Natural killer cell (primary cell): Measurements from ENCODE around the gene ZNF503. TPM values are rescaled to one million over a fixed set of nuclear protein-coding genes. Genes with fewer than 3 reads are reported as not detected.

ENCODE experiments used
- ATAC-seq, 3 donors: fragments of 150-1000 bp in 2 of 3; fragments of 200-7000 bp in 1 of 3; cut with Tn5 transposase; 1 replicate in 1 of 3; 2 replicates in 2 of 3; pipeline ENCODE4 v1.10.0; 2021; ENCODE audit warnings: mild to moderate bottlenecking in 2 of 3, moderate library complexity in 2 of 3
- DNase-seq, 2 donors: peaks; one replicate each; pipeline versions ENCODE4 v3.0.0 to v3.0.0-alpha.2; 2013 to 2021; ENCODE audit warnings: mixed read lengths in 1 of 2
- H3K27ac ChIP-seq: one replicate; pipeline ENCODE4 v1.5.1; 2013; ENCODE audit warnings: mild to moderate bottlenecking, low read length
- H3K27me3 ChIP-seq: one replicate; pipeline ENCODE4 v1.6.1; 2013; ENCODE audit warnings: low read length; ENCODE audit not compliant: control insufficient read depth, insufficient read depth
- H3K36me3 ChIP-seq: one replicate; pipeline ENCODE4 v1.6.1; 2013; ENCODE audit warnings: low read length; ENCODE audit not compliant: control insufficient read depth, insufficient read depth
- H3K4me1 ChIP-seq: one replicate; pipeline ENCODE4 v1.6.1; 2013; ENCODE audit warnings: low read length; ENCODE audit not compliant: control insufficient read depth, insufficient read depth
- H3K4me3 ChIP-seq: one replicate; pipeline ENCODE4 v1.5.1; 2013; ENCODE audit warnings: low read length
- H3K9me3 ChIP-seq: one replicate; pipeline ENCODE4 v1.6.1; 2013; ENCODE audit warnings: low read length; ENCODE audit not compliant: control insufficient read depth, insufficient read depth
- H3K27ac Mint-ChIP-seq, 2 donors: one replicate each; pipeline ENCODE4 v1.8.0; 2022; ENCODE audit warnings: mild to moderate bottlenecking in 2 of 2, mixed read lengths in 2 of 2, moderate library complexity in 1 of 2
- H3K27me3 Mint-ChIP-seq, 2 donors: one replicate each; pipeline ENCODE4 v1.8.0; 2022; ENCODE audit warnings: low read depth in 2 of 2, mixed read lengths in 2 of 2
- H3K36me3 Mint-ChIP-seq: one replicate; pipeline ENCODE4 v1.8.0; 2022; ENCODE audit warnings: mixed read lengths
- H3K4me1 Mint-ChIP-seq, 2 donors: one replicate each; pipeline ENCODE4 v1.8.0; 2022; ENCODE audit warnings: mixed read lengths in 2 of 2
- H3K4me3 Mint-ChIP-seq: one replicate; pipeline ENCODE4 v1.8.0; 2022; ENCODE audit warnings: mild to moderate bottlenecking, moderate library complexity, mixed read lengths
- H3K9me3 Mint-ChIP-seq, 2 donors: one replicate each; pipeline ENCODE4 v1.8.0; 2022; ENCODE audit warnings: mixed read lengths in 2 of 2
- CTCF ChIP-seq: fragments of 200-600 bp; IDR thresholded peaks from one replicate; pipeline ENCODE4 v1.8.0; 2022; ENCODE audit warnings: antibody characterized with exemption
- WGBS: methylation state at CpG from one replicate; pipeline ENCODE4 v1.1.7; 2013; ENCODE audit warnings: missing lambda C conversion rate; ENCODE audit not compliant: insufficient coverage; 5-methylcytosine and 5-hydroxymethylcytosine counted together
- intact Hi-C: fragments of 100-400 bp; cut with micrococcal nuclease; formaldehyde crosslinking; loops from one replicate; pipeline ENCODE4 v1.14.2; 2022
- total RNA-seq, 4 donors: library from RNA; stranded (reverse); fragments of 120-200 nt in 1 of 4; gene quantifications; one replicate each; pipeline versions ENCODE4 v1.2.3 to v1.2.4, GENCODE V29; 2013 to 2022

ZNF503 gene
- total RNA-seq, 3 donors from 2014 or later (not counting 1 experiment from before 2014, with no cell fraction given), result 0.27 to 1.2 (median 0.73) TPM

DNA sequence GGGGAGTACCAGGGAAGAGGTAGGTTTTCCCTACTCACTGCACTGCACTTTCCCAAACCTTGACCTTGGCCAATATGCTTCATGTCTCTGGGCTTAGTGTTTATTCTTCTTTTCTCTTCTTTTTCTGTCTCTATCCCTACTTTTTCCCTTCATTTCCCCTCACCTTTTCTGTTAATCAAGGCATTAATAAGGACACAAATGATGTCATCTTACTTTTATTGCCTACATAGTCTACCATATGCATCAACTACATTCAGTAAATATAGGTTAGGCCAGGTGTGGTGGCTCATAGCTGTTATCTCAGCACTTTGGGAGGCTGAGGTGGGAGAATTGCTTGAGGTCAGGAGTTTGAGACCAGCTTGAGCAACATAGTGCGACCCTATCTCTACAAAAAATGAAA, 13.0 kb upstream of the ZNF503 start:
- no peaks in the 10 kb centered on the region for H3K36me3 ChIP-seq
- H3K9me3 Mint-ChIP-seq, result no peaks in the 10 kb centered on the region
- H3K36me3 Mint-ChIP-seq, result no peaks in the 10 kb centered on the region
- 78% methylated on average over 1 of the region's 1 CpG for WGBS
- no peaks in the 10 kb centered on the region for H3K9me3 ChIP-seq
- H3K4me1 Mint-ChIP-seq, result peaks cover 0 to 4% of the 10 kb centered on the region in 2 donors
- peaks cover 3% of the 10 kb centered on the region for H3K4me1 ChIP-seq
- H3K27me3 Mint-ChIP-seq, result peaks cover 27 to 45% of the 10 kb centered on the region in 2 donors
- no peak for ATAC-seq
- no peak overlapping the region for H3K4me3 Mint-ChIP-seq
- no peak overlapping the region for H3K4me3 ChIP-seq
- TF ChIP-seq CTCF, result no peak
- no peak overlapping the region for H3K27ac Mint-ChIP-seq
- H3K27me3 ChIP-seq, result peaks cover 9% of the 10 kb centered on the region
- intact Hi-C loops, result no loop called here
- no peak overlapping the region for H3K27ac ChIP-seq
- DNase-seq, result no peak

DNA sequence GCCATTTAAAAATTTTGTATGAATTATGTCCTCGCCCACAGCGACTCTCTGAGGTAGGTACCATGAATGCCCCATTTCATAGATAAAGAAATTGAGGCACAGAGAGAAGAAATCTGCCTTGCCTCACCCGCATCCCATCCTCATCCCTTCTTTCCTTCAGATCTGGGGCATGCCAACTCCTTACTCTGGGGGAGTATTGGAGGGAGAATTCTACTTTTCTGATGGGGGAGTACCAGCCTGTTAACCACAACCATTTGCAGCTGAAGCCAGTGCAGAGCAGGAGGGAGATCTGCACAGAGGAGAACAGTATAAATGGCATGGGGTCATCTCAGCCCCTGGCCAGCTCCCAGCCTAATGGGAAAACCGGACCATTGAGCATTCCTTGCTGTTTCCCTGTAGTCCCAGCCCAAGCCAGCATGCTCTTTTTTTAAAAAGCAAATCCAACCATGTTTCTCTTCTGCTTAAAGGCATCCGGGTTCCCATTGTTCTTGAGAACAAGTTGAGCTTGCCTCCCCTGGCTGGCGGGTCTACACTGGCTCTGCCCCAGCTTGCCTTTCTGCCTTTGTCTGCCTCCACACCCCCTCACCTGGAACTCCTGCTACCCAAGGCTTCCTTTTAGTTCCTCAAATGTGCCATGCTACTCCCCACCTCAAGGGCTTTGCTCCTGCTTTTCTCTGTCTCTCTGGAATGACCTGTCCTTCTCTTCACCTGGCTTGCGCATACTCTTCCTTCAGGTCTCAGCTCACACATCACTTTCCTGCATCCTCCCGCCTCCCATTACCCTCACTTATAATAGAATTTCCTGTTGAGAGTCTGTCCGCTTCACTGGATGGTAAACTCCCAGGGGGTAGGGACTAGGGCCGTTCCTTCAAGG, 8.8 kb upstream of the ZNF503 start:
- no peak for TF ChIP-seq CTCF
- H3K36me3 Mint-ChIP-seq, result no peaks in the 10 kb centered on the region
- peaks cover 7 to 23% of the 10 kb centered on the region in 2 donors for H3K4me1 Mint-ChIP-seq
- no peaks in the 10 kb centered on the region for H3K9me3 Mint-ChIP-seq
- 90% methylated on average over 9 of the region's 10 CpGs for WGBS
- Histone ChIP-seq H3K4me1 (peaks cover 27% of the 10 kb centered on the region), H3K4me3 (no peak overlapping the region), H3K36me3 (no peaks in the 10 kb centered on the region), H3K27ac (no peak overlapping the region), H3K27me3 (peaks cover 38% of the 10 kb centered on the region), H3K9me3 (no peaks in the 10 kb centered on the region)
- DNase-seq (no peak), ATAC-seq (no peak)
- no peak overlapping the region for H3K27ac Mint-ChIP-seq
- intact Hi-C loops, result no loop called here
- peaks cover 44 to 63% of the 10 kb centered on the region in 2 donors for H3K27me3 Mint-ChIP-seq
- H3K4me3 Mint-ChIP-seq, result peak overlapping the region; percentile 81

GRCh38 chr10:75408911-75409885, 7.6 kb upstream of the ZNF503 start:
- ATAC-seq (peak; percentile 73 to 86 (median 85)), DNase-seq (peak in 1 of 2 donors; percentile 44)
- no peak overlapping the region for H3K27ac ChIP-seq
- H3K36me3 Mint-ChIP-seq, result no peaks in the 10 kb centered on the region
- no peak overlapping the region for H3K27ac Mint-ChIP-seq
- H3K4me3 ChIP-seq, result peak overlapping the region; percentile 58
- H3K4me1 Mint-ChIP-seq, result peaks cover 7 to 23% of the 10 kb centered on the region in 2 donors
- peaks cover 40% of the 10 kb centered on the region for H3K27me3 ChIP-seq
- no peaks in the 10 kb centered on the region for H3K36me3 ChIP-seq
- H3K9me3 ChIP-seq, result no peaks in the 10 kb centered on the region
- TF ChIP-seq CTCF, result no peak
- H3K4me3 Mint-ChIP-seq, result peak overlapping the region; percentile 89
- WGBS, result 2% methylated on average over 76 of the region's 76 CpGs
- no peaks in the 10 kb centered on the region for H3K9me3 Mint-ChIP-seq
- H3K4me1 ChIP-seq, result peaks cover 32% of the 10 kb centered on the region
- peaks cover 46 to 66% of the 10 kb centered on the region in 2 donors for H3K27me3 Mint-ChIP-seq
- intact Hi-C loops, result no loop called here
